Pulmonary artery endothelial cell (primary cell): ENCODE data around the gene TRMT61A. TPM values are rescaled to one million over a fixed set of nuclear protein-coding genes. Genes with fewer than 3 reads are reported as not detected.
"Not testable (repeated sequence)": the region's sequence is repeated elsewhere in the genome, so short reads cannot be mapped to it uniquely, and the experiment has no call there.

ENCODE experiments used
- DNase-seq: peaks from one replicate; pipeline ENCODE4 v3.0.0-alpha.2; 2011; ENCODE audit warnings: low read depth, low spot score
- total RNA-seq: library from RNA; depleted of rRNA; stranded (reverse); fragments of >200 nt; gene quantifications from 2 replicates; pipeline ENCODE4 v1.2.3, GENCODE V29; 2014

TRMT61A gene
- total RNA-seq, 1 donor from 2014 or later, result 7.9 TPM

- DNase-seq, result no peak
Measured at GRCh38 chr14:103522649-103523574, 6.1 kb upstream of the TRMT61A start, which contains the start of gene CKB. Gene CKB (minus strand): TSS chr14:103522830. CDS start chr14:103522493, 337 bp downstream.

DNA sequence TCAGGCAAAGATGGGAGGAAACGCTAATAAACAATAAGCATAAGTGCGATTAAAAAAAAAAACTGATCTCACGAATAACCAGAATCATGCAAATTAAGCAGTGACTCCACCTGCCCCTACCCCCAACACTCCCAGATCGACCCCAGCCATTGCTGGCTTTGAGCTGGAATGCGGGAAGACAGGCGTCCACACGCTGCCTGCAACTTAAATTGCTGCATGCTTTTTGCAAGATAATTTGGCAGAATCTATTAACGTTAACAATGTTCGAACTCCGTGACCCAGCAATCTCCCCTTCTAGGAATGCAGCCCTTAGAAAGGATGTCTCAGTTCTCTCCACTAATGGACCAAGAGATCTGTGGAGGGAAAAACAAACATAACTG is 5.4 kb upstream of the TRMT61A start:
- no peak for DNase-seq

GRCh38 chr14:103524002-103524935 is 4.7 kb upstream of the TRMT61A start:
- DNase-seq, result no peak

GRCh38 chr14:103525430-103526246 is 3.4 kb upstream of the TRMT61A start:
- not testable (repeated sequence) for DNase-seq

GRCh38 chr14:103526247-103526913 is 2.6 kb upstream of the TRMT61A start:
- no peak for DNase-seq

DNA sequence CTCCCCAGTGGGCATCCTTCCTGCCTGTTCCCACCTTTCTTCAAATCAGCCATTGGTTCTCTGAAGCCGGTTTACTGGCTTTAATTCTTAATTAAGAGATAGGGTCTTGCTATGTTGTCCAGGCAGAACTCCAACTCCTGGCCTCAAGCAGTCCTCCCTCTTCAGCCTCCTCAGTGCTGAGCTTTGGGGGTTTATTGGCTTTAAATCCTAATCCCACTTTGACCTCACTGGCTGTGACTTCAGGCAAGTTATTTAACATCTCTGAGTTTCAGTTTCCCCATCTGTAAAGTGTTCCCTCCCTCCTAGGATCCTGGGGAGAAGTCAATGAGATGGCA is 2.1 kb upstream of the TRMT61A start:
- DNase-seq, result no peak

DNA sequence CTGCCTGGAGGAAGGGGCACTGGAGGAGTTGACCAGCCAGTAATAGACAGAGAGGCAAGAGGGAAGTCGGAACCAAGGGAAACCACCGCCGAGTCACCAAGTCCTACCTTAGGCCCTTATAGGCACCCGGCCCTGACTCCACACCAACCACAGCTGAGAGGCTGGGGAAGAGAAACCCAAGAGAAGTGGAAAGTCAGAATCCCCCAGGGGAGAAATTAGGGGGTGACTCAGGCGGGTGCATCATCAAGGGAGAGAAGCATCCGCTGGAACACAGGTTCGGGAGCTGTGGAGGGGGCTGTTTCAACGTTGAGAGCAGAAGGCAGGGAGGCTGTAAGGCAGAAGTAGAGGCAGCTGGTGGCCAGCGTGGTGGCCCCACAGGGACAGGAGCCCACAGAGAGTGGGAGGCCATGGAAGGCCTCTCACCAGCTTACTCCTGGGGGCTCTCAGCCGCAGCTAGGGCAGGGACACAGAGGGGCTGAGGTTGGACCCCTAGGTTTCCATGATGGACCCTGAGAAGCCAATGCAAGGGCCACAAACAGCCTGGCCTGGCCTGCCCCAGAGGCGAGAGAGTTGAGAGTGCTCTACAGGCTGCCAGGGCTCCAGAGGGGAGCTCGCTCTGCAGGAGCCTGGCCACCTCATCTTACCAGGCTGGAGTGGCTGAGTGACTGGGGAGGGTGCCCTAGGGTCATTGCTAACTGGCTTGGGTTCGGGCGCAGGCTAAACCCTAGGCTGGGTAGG is 1.4 kb upstream of the TRMT61A start:
- no peak for DNase-seq

DNA sequence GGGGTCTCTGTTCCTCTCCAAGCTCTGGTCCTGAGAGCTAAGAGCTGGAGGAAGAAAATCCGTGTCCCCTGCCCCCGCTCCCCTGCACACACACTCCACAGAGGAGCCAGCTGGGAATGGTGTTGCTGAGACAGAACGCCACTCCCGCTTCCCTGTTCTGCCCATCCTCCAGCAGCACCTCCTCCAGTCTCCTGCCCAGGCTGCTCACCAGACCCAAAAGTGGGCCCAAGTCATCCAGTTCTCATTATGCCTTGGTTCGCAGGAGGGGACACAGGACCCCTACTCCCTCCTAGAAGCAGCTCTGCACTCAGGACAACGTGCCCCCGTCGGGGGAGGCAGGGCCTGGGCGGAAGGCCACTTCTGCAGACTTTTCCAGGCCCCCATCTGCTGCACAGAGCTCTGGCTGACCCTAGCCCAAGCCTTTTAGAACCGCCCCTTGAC is 830 bp upstream of the TRMT61A start:
- DNase-seq, result no peak

DNA sequence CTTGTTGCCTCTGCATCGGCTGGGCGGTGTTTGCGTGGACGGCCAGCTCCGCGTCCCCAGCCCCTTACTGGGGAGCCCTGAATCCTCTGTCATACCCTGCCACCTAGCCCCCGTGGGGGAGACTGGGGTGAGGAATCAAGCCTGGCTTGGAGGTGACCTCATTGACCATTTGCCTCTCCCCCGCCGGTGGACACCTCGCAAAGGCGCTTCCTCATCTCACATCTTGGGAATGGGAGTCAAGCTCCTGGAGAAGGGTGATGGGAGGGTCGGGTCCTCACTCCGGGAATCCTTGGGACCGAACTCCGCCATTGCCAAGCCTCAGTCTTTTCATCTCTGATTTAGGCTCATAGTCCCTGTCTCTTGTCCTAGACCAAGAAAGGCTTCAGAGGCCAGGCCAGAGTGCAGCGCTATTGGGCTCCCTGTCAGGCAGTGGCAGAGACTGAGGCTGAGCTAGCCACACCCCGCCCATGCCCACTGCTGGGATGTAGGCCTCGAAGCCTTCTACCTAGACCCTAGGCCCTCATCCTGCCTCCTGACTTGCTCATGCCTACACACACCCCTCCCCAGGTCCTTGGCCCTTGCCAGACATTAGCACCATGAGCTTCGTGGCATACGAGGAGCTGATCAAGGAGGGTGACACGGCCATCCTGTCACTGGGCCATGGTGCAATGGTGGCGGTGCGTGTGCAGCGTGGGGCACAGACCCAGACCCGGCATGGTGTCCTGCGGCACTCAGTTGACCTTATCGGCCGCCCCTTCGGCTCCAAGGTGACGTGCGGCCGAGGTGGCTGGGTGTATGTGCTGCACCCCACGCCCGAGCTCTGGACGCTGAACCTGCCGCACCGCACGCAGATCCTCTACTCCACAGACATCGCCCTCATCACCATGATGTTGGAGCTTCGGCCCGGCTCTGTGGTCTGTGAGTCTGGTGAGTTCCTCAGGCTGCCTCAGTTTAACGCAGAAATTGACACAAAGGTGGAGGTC is 678 bp downstream of the TRMT61A start:
- DNase-seq, result no peak

GRCh38 chr14:103530390-103530789 is 1.4 kb downstream of the TRMT61A start:
- DNase-seq, result no peak

GRCh38 chr14:103530831-103531230 is 1.8 kb downstream of the TRMT61A start:
- DNase-seq, result no peak

GRCh38 chr14:103531421-103532215 is 2.6 kb downstream of the TRMT61A start:
- DNase-seq, result no peak

DNA sequence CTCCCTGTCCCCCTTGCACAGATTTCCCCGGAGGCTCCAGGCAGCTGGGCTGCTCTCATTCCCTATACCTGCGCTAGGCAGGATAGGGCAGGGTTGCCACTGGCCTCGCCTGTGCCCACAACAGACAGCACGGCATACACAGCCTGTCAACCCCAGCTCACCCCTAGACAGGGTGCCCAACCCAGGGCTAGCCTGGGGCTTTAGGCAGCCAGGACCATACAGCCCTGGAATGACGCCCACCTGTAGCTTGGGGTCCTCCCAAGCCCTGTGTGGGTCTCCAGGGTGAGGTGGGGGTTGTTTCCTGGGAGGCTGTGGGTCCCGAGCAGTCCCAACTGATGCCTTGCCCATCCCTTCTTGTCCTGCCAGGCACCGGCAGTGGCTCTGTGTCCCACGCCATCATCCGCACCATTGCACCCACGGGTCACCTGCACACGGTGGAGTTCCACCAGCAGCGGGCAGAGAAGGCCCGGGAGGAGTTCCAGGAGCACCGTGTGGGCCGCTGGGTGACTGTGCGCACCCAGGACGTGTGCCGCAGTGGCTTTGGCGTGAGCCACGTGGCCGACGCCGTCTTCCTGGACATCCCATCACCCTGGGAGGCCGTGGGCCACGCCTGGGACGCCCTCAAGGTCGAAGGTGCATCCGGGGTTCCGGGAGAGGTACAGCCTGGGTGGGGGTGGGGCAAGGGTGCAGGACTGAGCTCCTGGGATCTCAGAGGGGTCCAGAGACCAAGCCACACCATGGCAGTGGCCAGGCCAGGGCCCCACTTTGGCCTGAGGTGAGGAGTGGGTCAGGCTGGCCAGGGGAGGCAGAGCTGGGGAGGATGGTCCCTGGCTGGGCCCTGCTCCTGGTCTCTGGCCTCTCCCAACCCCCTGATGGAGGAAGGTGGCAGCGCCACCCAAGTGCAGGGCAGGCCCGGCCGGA is 3.5 kb downstream of the TRMT61A start:
- DNase-seq, result no peak

DNA sequence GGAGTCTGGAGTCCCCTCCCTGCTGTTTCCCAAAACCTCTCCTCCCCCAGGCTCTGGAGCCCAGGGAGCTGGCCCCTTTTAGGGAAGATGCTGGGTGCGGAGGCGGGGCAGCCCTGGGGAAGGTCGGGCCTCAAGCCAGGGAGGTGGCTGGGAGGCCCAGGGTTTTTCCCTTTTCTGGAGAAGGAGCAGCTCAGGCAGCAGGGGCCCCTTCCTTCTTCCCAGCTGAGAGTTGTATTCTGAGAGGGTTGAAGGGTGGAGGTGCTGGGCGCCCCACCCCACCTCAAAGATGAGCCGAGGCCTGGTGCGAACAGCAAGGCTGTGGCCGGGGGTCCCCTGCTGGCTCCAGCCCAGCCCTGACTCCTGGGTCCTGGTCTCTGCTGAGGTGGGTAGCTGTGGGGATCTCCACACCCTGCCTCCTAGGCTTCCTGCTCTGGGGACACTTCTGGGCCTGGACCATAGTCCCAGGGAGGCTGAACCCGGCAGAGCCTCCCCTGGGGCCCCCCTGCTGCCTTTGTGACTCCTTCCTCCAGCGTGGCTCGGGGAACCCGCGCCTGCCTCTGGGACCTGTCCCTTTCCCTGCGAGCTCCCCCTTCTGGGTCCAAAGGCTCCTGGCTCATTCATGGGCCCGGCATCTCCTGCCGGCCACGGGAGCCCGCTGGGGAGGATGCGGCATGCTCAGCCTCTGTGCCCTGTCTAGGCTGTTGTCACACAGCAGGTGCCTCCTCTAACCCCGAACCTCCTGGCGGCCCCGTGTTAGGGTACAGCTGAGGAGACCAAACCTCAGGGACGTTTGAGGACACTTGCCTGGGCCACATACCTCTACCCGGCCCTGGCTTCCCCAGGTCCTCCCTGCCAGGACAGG is 4.4 kb downstream of the TRMT61A start:
- DNase-seq, result no peak

DNA sequence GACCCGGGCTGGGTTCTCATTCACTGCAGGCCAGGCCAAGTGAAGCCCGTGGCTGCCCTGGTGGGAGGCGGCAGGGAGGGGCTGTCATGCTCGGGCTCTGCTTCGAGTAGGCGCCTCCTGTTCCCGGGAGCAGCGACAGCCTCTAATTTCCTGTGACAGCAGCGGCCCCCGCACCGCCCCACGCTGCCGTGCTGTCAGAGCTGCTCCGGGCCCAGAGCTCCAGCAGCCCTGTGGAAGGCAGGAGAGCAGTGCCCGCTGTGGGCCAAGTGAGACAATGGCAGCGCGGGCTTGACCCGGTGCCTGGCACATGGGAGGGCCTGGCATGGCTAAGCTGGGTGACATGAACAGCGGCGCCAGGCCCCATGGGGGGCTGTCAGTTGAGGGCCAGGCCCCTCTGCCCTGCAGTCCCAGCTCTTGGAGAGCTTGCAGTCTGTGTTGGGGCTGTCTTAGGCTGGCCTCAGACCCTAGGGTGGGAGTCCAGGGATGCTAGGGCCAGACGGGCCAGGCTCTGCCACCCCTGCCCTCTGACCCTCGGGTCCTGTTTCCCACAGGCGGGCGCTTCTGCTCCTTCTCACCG is 5.1 kb downstream of the TRMT61A start:
- DNase-seq, result no peak
